Progenitor cell of endocrine pancreas (in vitro differentiated cells): ENCODE data around the gene C11orf21. TPM values are rescaled to one million over a fixed set of nuclear protein-coding genes. Genes with fewer than 3 reads are reported as not detected.

Experiments used
- DNase-seq: peaks from one replicate; pipeline ENCODE4 v3.0.0; 2021; ENCODE audit warnings: low spot score; ENCODE audit not compliant: unreplicated experiment
- H3K27ac Mint-ChIP-seq: 2 replicates; pipeline ENCODE4 v1.8.0; 2021; ENCODE audit warnings: mild to moderate bottlenecking, moderate library complexity, mixed read lengths
- H3K27me3 Mint-ChIP-seq: 2 replicates; pipeline ENCODE4 v1.8.0; 2021; ENCODE audit warnings: mixed read lengths
- H3K36me3 Mint-ChIP-seq: 2 replicates; pipeline ENCODE4 v1.8.0; 2022; ENCODE audit warnings: mixed read lengths; ENCODE audit not compliant: insufficient read depth
- H3K4me1 Mint-ChIP-seq: 2 replicates; pipeline ENCODE4 v1.8.0; 2021; ENCODE audit warnings: low read depth, mixed read lengths
- H3K4me3 Mint-ChIP-seq: 2 replicates; pipeline ENCODE4 v1.8.0; 2021; ENCODE audit warnings: low read depth, mild to moderate bottlenecking, moderate library complexity, mixed read lengths
- H3K9me3 Mint-ChIP-seq: 2 replicates; pipeline ENCODE4 v1.8.0; 2021; ENCODE audit warnings: low read depth, mixed read lengths
- CTCF ChIP-seq: fragments of 200-600 bp; sonication (generic); IDR thresholded peaks from one replicate; pipeline ENCODE4 v1.5.0; 2021; ENCODE audit warnings: antibody characterized with exemption, mild to moderate bottlenecking; ENCODE audit not compliant: unreplicated experiment
- total RNA-seq: library from RNA; stranded (reverse); gene quantifications from 2 replicates; pipeline ENCODE4 v1.2.1, GENCODE V29; 2021

The C11orf21 gene
- total RNA-seq, 1 donor from 2014 or later: 0.69 TPM

- Mint-ChIP-seq H3K4me1 (no peaks in the 10 kb centered on the region), H3K27me3 (peaks cover 10% of the 10 kb centered on the region), H3K36me3 (no peaks in the 10 kb centered on the region), H3K9me3 (peaks cover 3% of the 10 kb centered on the region), H3K27ac (no peak overlapping the region), H3K4me3 (no peak overlapping the region)
- DNase-seq: no peak
- no peak for TF ChIP-seq CTCF
These were observed 11.6 kb upstream of the C11orf21 start for GRCh38 chr11:2313051-2313951.

GRCh38 chr11:2312232-2313042 is 10.7 kb upstream of the C11orf21 start:
- Mint-ChIP-seq H3K4me3 (no peak overlapping the region), H3K27me3 (peaks cover 9% of the 10 kb centered on the region), H3K27ac (no peak overlapping the region), H3K4me1 (no peaks in the 10 kb centered on the region), H3K9me3 (no peaks in the 10 kb centered on the region), H3K36me3 (no peaks in the 10 kb centered on the region)
- no peak for TF ChIP-seq CTCF
- DNase-seq: no peak

GRCh38 chr11:2311353-2312133 is 9.8 kb upstream of the C11orf21 start:
- Mint-ChIP-seq H3K36me3 (no peaks in the 10 kb centered on the region), H3K4me1 (no peaks in the 10 kb centered on the region), H3K27me3 (peaks cover 4% of the 10 kb centered on the region), H3K4me3 (no peak overlapping the region), H3K27ac (no peak overlapping the region), H3K9me3 (no peaks in the 10 kb centered on the region)
- DNase-seq: no peak
- no peak for TF ChIP-seq CTCF

- no peak for TF ChIP-seq CTCF
- no peaks in the 10 kb centered on the region for H3K4me1 Mint-ChIP-seq
- H3K36me3 Mint-ChIP-seq: no peaks in the 10 kb centered on the region
- H3K27ac Mint-ChIP-seq: no peak overlapping the region
- H3K27me3 Mint-ChIP-seq: peaks cover 7% of the 10 kb centered on the region
- H3K4me3 Mint-ChIP-seq: no peak overlapping the region
- H3K9me3 Mint-ChIP-seq: no peaks in the 10 kb centered on the region
- DNase-seq: no peak
These were observed 9.2 kb upstream of the C11orf21 start for GRCh38 chr11:2310786-2311352.
